Measurements from ENCODE around the gene E2F1.
"Not testable (repeated sequence)": the region's sequence is repeated elsewhere in the genome, so short reads cannot be mapped to it uniquely, and the experiment has no call there.

Gene E2F1

DNA sequence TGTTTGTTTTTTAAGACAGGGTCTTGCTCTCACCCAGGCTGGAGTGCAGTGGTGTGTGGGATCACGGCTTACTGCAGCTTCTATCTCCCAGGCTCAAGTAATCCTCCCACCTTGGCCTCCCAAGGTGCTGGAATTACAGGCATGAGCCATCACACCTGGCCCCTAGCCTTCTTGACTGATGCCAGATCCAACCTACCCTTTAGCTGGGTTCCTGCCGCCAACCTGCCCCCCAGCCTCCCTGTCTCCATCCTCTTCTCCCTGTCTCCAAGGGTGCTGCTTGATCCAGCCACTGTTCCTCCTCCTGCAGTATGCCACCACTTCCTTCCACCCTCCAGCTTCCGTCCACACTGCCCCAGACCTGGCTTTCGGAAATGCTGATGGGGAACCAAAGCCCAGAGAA lies 27.3 kb downstream of the E2F1 start:
- DNase-seq (ENCODE audit: low read depth in 2 of 2) = no peak

DNA sequence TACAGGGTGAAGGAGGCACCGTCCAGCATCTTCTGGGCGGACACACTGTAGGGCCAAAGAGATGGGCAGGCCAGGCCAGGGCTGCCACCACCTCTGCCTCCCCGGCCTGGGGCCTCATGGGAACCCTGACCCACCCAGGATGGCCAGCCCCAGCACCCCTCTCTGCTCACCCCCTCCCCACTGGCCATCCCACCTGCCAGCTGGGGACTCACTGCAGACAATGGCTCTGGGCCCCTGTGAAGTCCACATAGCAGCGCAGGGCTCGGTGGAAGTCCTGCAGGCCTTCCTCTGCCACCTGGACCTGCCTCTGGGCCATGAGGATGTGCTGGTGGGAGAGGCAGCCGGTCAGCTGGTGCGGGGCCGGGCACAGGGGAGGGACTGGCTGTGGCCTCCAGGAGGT lies 27.7 kb downstream of the E2F1 start:
- DNase-seq (ENCODE audit: low read depth in 2 of 2) = no peak

GRCh38 chr20:33657704-33658095 lies 28.5 kb downstream of the E2F1 start:
- DNase-seq (ENCODE audit: low read depth in 2 of 2) = no peak

- DNase-seq (ENCODE audit: low read depth in 2 of 2) = no peak
These were observed 29.1 kb downstream of the E2F1 start for GRCh38 chr20:33656783-33657703.

- no peak for DNase-seq (ENCODE audit: low read depth in 2 of 2)
These were observed 30.0 kb downstream of the E2F1 start for GRCh38 chr20:33656010-33656782.

- DNase-seq (ENCODE audit: low read depth in 2 of 2) = no peak
These were observed 31.0 kb downstream of the E2F1 start for GRCh38 chr20:33655164-33655563.

DNA sequence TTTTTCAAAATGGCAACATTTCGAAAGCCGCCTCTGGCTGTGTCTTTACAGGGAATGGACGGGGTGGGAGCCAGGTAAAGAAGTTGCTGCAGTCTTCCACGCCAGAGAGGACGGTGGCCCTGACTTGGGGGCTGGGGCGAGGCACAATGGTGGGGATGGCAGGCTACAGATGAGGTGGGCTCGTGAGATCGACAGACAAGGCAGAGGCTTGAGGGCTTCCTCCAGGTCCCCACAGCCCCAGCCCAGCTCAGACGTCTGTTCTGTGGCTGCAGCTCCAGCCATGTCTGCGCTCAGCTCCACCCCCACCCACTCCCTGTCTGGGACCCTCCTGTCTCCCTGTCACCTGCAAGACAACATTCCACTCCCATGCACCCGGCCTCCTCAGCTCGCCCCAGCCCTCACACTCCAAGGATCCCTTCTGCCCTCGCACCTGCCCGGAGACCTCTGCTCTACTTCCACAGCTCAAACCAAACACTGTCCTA lies 31.5 kb downstream of the E2F1 start:
- DNase-seq (ENCODE audit: low read depth in 2 of 2) = no peak

GRCh38 chr20:33653900-33654596 lies 32.1 kb downstream of the E2F1 start:
- DNase-seq (ENCODE audit: low read depth in 2 of 2) = no peak

DNA sequence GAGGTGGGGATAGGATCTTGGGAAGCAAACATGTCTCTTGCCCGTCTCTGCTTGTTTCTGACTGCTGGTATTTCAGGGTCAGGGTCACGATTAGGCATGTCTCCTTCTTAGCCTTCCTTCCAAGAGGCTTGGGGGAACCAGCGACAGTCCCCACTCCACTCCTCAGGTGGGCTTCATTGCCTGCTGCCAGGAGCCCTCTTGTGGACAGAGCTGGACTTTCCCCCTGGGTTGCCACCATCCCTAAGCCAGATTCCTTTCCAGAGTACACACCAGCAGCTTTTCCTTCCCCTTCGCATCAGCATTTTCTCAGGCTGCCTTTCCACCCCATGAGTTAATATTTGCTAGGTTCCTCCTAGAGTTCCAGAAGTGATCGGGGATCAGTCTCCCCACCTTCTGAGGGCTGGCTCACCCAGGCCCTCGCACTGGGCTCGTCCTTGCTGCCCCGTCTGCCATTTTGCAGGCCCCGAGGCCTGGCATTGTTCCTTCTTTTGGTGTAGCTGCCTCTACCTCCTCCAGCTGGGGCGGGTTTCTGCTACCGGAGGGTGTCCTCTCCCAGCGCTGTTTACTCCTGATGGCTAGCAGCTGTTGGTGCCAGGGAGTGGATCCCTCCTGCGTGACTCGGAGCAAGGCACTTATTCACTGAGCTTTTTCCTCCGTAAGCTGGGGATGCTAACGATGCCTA lies 32.8 kb downstream of the E2F1 start:
- DNase-seq (ENCODE audit: low read depth in 2 of 2) = no peak

DNA sequence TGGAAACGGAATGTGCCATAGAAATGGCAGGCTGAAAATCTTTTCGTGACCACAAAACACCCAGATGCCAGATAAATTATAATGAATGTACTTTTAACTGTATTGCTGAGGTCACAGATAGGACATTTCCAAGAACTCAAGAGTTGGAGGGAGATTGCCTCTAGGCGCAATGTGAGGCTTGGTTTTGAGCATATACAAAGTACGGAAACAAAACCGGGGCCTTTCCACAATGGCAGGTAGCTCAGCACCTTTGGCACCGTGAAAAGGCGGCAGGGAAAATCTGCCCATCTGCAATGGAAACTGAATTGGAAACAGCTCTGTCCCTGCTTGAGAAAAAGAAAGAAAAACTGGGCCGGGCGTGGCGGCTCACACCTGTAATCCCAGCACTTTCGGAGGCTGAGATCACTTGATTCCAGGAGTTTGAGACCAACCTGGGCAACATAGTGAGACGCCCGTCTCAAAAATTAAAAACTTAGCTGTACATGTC lies 34.6 kb downstream of the E2F1 start:
- DNase-seq (ENCODE audit: low read depth in 2 of 2) = no peak

- no peak for DNase-seq (ENCODE audit: low read depth in 2 of 2)
These were observed 35.2 kb downstream of the E2F1 start for GRCh38 chr20:33650753-33651561.

DNA sequence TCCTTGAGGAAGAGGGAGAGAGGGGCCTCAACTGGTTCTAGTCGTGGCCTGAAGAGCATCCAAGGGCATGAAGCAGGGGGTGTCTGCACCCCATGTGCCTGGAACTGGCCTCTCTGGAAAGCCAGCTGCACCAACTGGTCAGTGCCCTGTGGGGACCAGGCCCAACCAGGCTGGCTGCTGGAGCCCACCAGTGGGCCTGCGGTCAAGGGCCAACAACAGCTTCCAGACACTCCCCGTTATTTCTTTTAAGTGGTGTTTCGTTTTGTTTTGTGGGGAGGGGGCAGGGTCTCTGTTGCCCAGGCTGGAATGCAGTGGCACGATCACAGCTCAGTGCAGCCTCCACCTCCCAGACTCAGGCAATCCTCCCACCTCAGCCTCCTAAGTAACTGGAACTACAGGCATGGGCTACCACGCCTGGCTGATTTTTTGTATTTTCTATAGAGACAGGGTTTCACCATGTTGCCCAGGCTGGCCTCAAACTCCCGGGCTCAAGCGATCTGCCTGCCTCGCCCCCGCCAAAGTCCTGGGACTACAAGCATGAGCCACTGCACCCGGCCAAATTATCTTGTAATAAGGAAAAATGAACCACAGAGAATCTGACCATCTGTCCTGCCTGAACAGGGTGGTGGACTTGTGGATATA lies 36.0 kb downstream of the E2F1 start:
- DNase-seq (ENCODE audit: low read depth in 2 of 2) = no peak

GRCh38 chr20:33649201-33649681 lies 36.9 kb downstream of the E2F1 start:
- no peak for DNase-seq (ENCODE audit: low read depth in 2 of 2)

- DNase-seq (ENCODE audit: low read depth in 2 of 2) = no peak
These were observed 37.7 kb downstream of the E2F1 start for GRCh38 chr20:33648396-33649004.

DNA sequence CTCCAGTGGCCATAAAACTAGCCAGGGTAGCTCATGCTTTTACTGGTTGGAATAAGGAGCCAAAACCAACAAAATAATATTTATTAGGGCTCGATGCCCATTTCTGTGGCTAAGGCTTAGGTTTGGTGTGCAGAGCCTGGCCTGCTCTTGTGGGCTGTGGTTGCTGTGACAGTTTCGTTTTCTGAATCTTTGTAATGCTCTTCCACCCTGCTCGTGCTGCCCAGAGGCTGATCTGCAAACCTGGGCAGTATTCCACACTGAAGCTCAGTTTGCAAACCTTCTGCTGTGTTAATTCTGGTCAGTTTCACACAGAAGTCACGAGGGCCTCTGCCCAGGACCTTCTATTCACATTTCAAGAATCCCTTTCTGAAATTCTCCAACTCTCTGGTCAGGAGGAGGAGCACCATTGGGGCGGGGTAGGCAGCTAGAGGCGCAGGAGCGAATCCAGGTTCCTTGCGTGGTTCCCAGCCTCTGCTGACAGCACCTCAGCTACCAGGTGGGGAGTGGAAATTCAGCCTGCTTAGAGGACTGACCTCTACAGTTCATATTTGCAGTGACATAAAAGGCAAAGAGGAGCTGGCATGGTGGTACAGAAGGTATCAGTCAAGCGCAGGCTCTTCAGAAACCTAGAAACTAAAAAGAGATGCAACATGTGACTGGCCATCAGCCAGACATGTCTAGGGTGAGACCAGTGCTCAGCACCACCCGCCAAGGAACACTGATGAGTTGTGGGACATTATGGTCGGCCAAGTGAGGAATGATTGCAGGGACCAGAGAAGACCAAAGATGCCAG lies 38.4 kb downstream of the E2F1 start:
- DNase-seq (ENCODE audit: low read depth in 2 of 2) = no peak

- not testable (repeated sequence) for DNase-seq (ENCODE audit: low read depth in 2 of 2)
These were observed 39.1 kb downstream of the E2F1 start for GRCh38 chr20:33646959-33647602.

DNA sequence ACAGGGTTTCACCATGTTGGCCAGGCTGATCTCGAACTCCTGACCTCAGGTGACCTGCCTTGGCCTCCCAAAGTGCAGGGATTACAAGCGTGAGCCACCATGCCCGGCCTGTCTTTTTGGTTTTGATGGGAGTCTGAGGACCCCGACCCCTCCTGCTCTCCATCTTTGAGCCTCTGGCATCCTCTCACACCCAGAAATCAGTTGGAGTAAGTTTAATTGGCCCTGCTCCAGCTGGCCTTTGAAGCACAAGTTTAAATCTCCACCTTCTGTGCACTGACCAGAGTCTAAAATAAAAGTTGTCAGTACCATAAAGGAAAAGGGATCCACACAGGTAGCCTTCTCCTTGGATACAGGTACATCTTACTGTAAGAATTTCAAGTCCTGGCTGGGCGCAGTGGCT lies 40.0 kb downstream of the E2F1 start:
- no peak for DNase-seq (ENCODE audit: low read depth in 2 of 2)

GRCh38 chr20:33645396-33645795 lies 40.8 kb downstream of the E2F1 start:
- DNase-seq (ENCODE audit: low read depth in 2 of 2) = no peak
